Kidney capillary endothelial cell (primary cell): ENCODE data around the gene SPEG.
A peak's percentile ranks its signal among the peaks of the same experiment; 100 is the strongest.

ENCODE experiments used
- DNase-seq: peaks from one replicate; pipeline ENCODE4 v3.0.0-alpha.2; 2018; ENCODE audit warnings: low spot score

Gene SPEG

DNA sequence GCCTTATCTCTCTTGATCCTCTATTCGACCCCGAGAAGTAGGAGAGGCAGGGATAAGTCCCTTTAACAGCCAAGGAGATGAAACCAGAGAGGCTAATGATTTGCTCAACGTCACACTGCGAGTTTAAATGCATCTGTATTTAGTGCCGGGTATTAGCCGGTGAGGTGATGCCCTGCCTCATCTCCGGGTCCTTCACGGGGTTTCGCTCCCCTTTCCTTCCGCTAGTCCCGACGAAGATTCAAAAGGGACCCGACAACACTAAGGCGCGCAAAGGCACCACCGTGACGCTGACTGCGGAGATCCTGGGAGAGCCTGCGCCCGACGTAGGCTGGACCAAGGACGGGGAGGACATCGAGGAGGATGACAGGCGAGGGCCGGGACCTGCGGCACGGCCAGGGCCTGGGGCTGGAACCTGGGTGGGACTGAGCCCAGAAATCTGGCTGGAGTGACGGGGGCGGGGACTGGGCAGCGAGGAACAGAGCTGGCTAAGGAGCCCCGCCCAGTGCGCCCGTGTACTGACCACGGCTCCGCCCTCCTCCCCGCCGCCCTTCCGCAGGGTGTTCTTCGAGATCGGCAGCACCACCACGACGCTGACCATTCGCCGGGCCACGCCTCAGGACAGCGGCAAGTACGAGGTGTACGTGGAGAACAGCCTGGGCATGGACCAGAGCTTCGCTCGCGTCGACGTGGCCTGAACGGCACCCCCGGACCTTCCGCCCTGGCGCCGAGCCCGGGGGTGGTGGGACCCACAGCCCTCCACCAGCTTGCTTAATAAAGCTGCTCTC is 63.0 kb downstream of the SPEG start:
- peak; percentile 50 for DNase-seq

DNA sequence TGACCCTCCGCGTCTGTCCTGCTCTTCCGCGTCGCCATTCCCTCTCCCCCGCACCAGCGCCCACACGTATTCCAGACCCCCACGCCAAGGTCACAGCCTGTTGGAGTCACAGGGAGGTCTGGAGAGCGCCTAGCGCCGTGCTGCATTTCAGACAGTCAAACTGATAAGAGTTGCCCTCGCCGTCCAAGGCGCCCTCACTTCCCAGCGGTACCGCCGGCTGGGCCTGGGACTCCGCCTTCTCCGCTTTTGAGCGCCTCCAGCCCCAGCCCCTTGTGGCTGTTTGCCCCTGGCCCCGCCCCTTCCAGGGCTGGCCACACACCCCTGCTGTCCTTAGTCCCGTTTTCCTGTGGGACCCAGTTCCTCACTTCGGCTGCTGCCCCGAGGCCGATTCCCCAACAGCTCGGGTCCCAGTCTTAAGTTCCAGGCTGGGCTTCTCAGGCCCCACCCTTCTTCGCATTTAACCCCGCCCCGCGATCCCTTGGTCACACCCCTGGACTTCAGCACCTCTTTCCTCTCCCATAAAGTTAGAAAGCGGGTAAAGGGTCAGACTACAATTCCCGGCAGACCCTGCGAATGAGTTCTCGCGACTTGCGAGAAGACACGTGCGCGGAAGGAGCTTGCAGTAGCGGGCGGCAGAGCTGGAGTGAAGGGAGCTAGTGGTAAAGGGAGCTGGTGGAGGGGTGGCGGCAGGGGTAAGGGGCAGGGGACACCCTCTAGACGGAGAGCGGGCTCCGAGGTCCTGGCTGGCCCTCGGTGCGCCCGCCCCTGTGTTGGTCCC is 63.8 kb downstream of the SPEG start, which contains the start of gene GMPPA:
Gene GMPPA, plus strand, starts transcription at position 612 of the 778 bp plus-strand sequence. CDS start 1,085 bp downstream, outside the sequence.
- DNase-seq, result peak; percentile 96

DNA sequence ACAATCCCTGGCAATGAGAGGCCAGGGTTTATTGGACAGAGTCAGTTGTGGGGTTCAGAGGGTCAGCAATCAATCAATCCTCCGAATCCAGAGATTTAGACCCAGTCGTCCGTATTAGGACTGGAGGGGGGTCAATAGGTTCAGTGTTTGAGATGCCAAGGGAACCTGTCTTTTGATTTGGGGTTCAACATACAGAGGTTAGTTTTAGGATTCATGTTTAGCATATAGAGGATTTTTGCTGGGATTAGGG is 64.3 kb downstream of the SPEG start:
- DNase-seq, result no peak

DNA sequence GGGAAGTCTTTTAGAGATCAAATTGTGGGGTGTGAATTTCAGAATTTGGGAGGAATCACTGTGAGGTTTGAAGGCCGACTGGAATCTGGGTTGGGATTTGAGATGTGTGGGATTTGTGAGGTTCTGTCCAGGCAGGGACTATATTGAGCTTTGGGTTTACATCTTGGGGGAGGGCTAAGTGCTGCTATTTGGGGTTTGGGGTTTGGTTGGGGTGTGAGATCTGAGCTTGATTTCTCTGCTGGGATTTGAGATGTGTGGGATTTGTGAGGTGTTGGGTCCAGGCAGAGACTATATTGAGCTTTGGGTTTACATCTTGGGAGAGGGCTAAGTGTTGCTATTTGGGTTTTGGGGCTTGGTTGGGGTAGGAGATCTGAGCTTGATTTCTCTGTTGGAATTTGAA is 64.9 kb downstream of the SPEG start:
- no peak for DNase-seq

DNA sequence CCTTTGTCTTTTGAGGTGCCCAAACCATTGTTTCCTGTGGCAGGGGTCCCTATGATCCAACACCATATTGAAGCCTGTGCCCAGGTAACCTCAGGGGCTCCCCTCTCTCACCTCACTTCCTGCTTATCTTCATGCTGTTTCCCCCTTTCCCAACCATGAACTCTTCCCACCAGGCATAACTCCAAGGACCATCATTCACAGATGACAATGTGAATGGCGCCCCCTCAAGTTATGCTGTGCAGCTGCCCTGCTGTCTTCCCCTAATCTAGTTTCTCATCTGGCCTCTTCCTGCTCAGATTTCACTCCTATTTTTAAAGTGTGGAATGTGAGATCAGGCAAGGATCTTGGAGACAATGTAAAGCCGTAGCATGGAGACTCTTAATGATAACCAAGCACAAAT is 65.5 kb downstream of the SPEG start:
- DNase-seq, result no peak

DNA sequence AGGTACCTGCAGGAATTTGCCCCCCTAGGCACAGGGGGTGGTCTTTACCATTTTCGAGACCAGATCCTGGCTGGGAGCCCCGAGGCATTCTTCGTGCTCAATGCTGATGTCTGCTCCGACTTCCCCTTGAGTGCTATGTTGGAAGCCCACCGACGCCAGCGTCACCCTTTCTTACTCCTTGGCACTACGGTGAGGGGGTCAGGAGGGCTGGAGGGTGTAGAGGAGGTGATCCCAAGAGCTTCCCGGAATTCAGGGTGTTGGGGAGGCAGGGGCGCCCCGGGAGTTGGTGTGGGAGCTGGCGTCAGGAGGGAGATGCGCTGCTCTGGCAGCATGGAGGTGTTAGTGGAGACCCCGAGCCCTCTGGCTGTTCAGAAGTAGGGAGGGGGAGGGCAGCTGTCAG is 67.2 kb downstream of the SPEG start:
- no peak for DNase-seq

DNA sequence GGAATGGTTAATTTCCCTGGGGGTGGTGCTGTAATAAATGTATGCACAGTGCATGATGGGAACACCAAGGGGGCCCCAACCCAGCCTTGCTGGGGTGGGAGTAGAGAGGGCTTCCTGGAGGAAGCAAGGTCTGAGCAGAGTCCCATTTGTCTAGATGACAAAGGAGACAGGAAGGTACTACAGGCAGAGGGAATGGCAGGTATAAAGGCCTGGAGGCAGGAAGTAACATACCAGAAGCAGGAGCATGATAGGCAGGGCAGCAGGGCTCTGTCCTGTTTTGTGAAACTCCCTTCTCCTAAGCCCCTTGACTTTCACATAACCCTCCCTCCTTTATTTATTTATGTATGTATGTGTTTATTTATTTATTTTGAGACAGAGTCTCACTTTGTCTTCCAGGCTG is 68.0 kb downstream of the SPEG start:
- DNase-seq, result no peak

DNA sequence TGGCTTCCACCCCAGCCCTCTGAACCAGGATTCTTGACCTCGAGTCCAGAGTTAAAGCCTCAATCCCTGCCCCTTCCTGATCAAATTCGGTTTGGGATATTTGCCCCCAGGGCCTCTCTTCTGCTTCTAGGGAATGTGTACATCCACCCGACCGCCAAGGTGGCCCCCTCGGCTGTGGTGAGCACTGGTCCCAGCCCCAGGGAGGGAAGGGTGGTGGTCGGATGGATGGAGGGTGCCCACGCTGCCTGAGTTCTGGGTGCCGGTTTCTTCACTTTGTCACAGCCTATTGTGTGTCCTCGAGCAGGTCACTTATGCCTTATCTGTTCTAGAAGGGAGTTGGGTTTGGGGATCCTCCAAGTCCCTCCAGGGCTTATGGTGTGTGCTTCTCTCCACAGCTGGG is 70.9 kb downstream of the SPEG start:
- no peak for DNase-seq

DNA sequence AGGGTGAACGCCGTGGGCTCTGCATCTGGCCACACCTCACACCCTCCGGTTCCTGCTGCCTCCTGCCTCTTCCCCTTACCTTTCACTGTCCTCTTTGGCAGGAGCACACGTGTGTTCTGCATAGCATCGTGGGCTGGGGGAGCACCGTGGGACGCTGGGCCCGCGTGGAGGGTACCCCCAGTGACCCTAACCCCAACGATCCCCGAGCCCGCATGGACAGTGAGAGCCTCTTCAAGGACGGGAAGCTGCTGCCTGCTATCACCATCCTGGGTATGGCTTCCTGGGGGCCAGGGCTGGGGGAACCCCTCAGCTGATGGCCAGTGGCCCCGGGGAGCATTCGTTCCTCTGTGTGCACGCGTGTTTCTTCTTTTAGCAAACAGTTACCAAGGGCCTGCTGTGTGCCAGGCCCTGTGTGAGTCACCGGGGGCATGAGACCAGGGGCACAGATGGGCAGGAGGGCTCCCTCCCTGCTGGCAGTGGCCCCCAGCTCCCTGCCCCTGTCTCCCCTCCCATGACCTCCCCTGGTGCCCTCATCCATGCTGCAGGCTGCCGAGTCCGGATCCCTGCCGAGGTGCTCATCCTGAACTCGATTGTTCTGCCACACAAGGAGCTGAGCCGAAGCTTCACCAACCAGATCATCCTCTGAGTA is 71.6 kb downstream of the SPEG start:
- no peak for DNase-seq

DNA sequence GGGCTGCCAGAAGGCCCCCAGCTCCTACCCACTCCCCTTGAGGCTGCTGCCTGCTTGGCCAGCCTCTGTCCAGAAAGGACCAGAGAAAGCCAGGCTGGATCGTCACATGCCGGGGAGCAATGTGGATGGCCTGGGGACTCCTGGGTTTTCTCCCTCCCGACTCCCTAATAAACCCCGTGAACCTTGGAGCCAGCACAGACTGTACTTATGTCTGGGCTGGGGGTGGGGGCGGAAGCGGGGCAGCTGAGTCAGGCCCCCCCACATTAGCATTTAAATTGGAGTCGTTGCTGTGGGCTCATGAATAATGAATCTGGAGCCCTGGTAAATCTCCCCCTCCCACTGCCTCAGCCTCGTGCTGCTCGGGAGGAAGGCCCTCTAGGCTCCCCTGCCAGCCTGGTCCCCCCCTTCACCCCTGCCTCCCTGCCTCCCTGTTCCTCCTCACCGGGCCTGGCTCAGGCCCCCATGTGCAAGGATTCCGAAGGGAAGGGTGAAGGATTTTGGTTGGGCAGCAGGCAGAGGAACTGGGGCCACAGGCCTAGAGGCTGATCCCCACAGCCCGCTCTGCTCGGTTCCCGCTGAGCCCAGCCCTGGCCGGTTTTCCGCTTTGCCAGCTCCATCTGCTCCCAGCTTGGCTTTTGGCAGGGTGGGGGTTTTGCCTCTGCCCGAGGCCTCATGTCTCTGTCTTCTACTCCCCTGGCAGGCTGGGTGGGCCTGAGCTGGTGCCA is 72.3 kb downstream of the SPEG start:
- no peak for DNase-seq

DNA sequence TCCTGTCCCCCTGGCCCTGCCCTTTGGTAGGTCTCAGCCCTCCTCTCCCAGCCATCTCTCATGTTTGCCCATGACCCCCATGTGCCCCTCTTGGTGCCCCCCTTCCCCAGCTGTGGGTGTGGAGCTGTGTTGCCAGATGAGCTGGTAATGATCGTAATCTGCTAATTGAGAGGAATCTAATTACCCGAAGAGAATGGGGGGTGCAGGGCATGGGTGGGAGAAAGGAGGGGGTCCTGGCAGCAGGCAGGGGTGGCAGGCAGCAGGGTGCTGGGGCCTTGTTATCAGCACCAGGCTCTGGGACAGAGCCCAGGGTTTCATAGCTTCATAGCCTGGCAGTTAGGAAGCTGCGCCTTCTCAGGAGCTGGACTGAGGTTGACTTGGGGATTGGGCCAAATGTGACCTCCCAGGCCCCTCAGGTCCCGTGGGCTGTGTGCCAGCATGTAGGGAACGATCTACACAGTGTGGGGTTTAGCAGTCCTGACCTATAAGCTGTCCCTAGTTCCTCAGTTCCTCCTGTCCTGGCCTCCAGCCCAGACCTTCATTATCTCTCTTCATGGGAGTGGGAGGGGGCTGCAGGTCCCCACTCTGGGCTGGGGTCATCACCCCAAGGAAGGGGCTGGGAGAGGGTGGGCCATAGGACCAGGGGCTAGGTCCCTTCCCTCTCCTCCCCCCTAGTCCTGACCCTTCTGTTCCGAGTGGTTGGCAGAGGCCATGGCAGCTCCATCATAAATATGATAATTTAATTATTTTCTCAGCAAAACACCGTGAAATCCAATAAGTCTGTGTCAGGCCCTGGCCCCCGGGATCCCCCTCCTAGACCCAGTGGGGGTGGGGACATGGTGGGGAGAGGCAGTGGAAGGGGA is 73.2 kb downstream of the SPEG start:
- no peak for DNase-seq

DNA sequence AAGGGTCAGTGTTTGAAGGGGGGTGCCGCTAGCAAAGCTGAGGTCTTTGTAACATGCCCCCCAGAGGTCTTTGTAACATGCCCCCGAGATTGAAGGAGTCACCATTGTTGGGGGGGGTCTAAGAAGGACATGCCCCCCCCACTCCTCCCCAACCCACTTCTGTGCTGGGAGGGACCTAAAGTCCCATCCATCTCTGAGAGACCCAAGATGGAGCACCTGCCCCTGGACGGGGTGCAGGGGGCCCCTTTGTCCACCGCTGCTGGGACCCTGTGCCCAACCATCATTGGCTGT is 73.7 kb downstream of the SPEG start:
- no peak for DNase-seq

DNA sequence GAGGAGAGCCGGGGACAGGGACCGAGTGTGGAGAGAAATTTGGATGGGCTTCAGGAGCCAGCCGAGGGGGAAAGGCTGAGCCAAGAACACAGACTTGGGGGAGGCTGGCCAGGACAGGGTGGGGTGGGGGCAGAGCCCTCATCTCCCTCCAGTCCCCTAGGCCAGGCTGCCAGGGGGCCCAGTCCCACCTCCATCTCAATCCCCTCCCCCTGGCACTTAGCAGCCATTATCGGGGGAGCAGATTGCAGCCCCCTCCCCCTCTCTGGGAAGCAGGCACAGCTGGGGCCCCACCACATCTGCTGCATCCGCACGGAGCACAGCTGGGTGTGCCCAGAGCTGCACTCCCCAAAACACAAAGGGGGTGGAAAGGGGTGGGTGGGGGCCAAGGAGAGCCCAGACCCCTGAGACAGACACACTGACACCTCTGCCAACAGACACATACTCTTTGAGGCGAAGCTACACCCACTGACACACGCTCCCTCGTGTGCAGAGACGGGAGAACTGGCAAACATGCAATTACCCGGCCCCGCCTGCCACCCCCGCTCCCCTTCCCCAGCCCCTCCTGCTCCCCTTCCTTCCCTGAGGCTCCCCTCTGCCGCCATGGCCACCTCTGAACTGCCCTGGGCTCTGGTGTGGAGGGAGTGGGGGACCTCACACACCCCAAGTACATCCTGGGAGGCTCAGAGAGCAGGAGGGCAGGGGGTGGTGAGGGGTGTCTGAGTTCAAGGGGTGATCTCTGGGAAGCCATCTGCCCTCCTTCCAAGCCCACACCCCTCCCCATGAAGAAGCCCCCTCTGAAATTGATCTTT is 74.5 kb downstream of the SPEG start:
- no peak for DNase-seq

DNA sequence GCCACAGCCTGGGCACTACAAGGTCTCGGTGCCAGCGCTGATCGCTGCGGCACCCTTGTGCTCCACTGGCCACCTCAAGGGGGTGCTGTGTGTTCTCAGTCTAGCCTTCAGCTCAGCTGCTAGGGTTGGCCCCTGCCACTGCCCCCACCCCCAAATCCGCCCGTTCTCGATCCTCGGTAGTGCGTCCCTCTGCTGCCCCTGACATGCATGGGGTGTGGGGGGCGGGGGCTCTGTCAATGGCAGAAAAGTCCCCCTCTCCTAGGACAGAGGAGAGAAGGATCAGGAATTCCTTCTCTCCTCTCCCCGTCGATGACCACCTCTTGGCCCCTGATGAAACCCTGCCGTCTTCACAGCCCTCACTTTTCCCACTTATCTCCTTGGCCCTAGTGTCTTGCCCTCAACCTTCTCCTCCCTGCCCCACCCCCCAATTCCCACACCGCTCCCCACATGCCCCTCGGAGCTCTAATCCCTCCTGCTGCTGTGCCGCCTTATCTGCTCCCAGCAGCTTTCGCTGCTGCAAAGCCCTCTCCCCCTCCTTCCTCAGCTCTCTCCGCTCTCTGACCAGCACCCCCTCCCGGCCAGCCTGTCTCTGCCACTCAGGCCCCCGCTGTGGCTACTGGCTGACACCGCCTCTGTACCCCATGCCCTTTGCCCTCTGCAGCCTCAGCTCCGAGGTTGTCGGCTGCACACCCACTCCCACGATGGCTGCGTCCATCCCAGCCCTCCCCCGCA is 75.3 kb downstream of the SPEG start:
- no peak for DNase-seq

DNA sequence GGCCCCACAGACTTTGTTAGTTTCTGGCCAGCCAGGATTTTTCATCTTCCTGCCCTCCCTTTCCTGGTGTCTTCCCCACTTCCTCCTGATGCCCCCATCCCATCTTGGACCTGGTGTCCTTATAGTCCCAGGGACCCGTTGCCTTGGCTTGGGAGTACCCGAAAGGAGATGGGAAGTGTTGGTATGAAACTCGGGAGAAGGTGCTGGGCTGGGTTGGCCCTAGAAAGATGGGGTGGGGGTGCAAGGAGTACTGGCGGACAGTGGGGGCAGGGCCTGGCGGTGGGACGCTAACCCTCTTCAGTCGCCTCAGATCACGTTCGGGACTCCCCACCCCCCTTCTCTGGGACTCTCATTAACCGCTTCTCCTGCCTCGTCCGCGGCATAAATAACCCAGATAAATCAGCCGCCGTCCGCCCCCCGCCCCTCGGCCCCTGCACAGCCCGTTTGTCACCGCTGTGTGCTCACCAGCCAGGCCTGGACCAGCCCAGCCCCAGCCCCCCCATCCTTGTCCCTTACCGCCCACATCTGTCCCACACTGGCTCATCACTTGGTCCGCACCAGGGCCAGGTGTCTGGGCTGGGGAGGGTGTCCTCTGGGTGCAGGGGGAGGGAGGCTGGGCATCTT is 76.0 kb downstream of the SPEG start:
- DNase-seq, result no peak

DNA sequence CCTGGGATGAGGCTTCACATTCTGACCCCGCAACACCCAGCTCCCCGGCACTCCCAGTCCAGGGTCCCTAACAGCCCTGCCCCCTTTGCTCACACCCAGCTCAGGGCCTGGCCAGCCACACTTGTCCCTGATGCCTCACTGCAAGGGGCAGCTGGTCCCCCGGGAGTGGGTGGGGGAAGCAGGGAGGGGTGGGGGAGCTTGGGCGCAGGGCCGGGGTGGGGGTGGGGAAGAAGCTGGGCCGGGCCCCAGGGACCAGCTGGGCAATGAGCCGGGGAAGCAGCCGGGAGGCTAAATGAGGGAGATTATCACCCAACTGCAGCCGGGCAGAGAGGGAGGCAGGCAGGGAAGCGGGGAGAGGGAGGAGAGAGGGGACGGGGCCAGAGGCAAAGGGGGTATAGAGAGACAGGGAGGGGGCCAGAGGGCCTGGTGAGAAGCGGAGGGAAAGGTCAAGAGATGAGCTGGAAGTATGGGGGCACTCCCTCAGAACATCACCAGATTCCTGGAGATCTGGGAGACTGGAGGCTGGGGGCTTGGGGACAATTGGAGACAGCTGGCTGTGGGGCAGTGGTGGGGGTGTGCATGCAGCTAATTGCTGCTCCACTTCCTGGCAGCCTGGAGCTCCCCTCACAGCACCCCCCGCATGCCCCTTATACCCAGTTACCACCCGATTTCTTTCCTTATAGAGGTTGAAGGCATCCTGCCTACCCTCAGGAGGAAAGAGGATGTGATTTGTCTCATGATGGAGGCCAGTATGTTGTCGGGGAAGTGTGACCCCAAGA is 77.1 kb downstream of the SPEG start:
- no peak for DNase-seq

DNA sequence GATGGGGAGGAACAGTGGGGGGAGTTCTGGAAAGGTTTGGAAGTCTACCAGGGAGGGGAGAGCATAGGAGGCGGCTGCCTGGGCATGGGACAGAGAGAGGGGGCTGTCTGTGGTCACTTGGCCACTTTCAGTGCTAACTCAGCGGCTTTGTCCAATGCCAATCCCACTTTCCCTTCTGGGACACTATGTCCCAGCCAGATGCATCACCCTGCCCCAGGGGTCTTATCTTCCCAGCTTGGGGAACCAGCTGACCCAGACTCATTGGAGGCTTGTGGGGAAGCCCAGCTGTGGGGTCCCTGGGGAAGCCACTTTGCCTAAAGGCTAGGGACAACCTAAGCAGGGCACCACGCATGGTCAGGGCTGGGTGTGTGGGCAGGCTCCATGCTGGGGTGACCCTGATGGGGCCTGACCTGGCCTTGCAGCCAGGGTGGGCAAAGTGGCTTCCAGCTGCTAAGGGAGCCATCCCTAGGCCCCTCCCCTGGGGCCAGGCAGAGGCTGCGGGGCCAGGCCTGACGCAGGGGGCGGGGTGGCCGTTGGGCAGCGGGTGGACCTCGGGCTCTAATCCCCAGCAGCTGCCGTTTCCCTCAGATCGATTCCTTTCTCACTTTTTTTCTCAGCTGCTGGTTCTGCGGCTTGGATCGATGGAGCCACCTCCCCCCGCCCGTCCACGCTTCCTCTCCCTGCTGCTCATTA is 78.0 kb downstream of the SPEG start:
- DNase-seq, result no peak

DNA sequence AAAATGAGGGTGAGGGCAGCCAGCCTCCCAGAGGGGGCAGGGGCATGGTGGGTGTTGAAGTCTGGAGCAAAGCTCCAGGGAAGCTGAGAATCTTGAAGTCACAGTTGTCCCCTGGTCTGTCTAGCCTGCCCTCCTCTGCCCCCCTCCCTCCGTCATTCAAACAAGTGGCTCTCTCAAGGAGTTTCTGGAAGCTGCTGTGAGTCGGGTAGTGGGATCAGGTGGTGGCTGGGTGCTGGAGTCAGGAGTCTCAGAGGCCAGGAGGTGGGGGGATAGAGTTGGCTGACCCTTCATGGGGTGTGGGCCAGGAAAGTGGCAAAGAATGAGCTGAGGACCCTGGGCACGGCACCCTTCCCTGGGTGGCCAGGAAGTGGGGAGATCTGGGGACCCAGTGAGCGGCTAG is 79.1 kb downstream of the SPEG start:
- no peak for DNase-seq
